CD4-positive, alpha-beta T cell treated with Interleukin-2 at 100 ng/mL for 4 hours (primary cell): ENCODE results near the gene ACP6.

Experiments
- DNase-seq: peaks from one replicate; pipeline ENCODE4 v3.0.0-alpha.2; 2020; ENCODE audit warnings: low spot score

The ACP6 gene

GRCh38 chr1:147651466-147651865 lies 18.9 kb downstream of the ACP6 start:
- DNase-seq: no peak

DNA sequence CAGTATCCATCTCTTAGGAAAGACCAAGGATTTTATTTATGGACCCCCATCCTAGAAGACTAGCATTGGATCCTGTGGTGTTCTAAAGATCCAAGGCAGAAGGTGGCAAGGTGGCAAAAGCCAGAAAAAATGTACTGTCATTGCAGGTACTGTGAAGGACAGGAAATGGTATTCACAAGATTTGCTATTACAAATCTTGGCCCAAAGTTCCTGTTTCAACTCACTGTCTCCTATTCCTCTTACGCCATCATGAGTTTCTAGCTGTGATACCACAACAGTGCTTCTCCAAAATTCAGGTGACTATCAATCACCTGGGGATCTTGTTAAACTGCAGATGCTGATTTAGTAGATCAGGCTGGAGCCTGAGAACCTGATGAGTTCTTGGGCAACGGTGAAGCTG lies 21.4 kb downstream of the ACP6 start:
- DNase-seq: no peak

GRCh38 chr1:147647796-147648633 lies 22.3 kb downstream of the ACP6 start:
- peak; percentile 31 for DNase-seq

- DNase-seq: no peak
Observed at GRCh38 chr1:147643974-147644373, 26.4 kb downstream of the ACP6 start.

GRCh38 chr1:147641695-147642592 lies 28.4 kb downstream of the ACP6 start:
- DNase-seq: peak; percentile 76

DNA sequence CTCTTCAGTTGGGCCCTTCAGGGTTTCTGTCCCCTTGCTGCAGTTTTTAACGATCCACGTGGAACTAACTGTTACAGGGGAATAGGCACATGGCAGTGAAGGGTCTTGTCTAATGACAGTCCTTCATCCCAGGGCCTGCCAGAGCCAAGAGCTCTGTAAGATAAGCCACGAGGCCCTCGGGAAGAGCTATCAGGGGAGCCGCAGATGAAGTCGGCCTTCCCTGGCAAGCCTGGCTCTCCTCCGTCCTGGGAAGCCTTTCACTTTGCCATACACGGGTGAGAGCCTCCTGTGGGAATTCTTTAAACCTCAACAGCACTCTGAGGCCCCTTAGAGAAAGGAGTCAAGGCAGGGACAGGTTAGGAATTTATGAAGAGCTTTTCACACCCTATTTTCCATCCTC lies 29.0 kb downstream of the ACP6 start:
- DNase-seq: no peak

DNA sequence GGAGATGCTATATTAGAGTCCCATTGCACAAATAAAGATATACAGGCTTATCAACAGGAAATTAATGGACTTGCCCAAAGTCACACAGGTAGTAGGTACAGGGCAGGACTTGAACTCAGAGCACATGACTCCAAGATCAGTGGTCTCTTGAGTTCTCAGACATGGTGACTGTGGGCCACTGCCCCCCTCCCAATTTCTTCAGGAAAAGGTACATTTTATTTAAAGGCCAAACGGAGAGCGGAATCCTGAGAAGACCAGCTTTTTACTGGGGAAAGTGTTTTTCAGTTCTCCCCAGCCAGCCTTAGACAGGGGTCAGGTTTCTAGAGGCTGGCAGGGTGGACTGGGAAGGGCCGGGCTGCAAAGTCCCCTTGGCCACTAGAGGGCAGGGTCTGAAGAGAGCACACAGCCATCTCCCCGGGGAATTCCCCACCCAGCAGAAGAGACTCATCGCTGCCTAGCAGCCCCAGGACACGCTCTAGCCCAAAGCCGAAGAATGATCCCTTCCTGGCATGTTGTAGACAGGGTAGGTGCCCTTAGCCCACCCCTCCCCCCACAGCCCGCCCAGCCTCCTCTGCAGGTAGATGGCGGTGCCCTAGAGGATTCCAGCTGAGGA lies 29.7 kb downstream of the ACP6 start:
- peak; percentile 82 for DNase-seq

- no peak for DNase-seq
Observed at GRCh38 chr1:147636314-147636713, 34.0 kb downstream of the ACP6 start.

- DNase-seq: no peak
Observed at GRCh38 chr1:147635342-147635741, 35.0 kb downstream of the ACP6 start.

GRCh38 chr1:147634645-147635044 lies 35.7 kb downstream of the ACP6 start:
- DNase-seq: no peak

DNA sequence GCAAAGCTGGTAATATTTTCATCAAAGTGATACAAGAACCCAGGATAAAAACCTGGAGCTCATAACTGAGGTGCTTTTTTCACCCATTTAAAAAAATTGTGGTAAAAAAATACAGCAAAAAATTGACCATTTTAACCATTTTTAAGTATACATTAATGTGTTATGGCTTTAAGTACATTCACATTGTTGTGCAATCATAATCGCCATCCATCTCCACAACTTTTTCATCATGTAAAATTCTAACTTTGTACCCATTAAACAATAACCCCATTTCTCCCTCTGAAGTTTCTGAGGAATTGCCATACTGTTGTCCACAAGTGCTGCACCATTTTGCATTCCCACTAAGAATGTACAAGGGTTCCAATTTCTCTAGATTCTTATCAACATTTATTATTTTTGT lies 36.6 kb downstream of the ACP6 start:
- DNase-seq: no peak

DNA sequence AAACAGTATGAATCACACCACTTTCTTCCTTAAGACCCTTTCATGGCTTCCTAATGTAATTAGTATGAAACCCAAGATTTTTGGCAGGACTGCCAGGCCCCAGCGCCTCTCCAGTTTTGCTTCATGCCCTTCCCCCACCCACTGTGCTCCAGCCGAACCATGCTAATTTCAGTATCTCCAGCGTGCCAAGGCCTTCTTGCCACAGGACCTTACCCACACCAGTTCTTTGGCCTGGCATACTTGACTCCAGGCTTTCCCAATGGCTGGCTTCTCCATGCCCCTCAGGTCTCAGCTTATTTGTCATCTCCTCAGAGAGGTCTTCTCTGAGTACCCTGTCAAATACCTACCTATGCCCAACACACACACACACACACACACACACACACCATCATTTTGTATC lies 38.5 kb downstream of the ACP6 start:
- DNase-seq: no peak

DNA sequence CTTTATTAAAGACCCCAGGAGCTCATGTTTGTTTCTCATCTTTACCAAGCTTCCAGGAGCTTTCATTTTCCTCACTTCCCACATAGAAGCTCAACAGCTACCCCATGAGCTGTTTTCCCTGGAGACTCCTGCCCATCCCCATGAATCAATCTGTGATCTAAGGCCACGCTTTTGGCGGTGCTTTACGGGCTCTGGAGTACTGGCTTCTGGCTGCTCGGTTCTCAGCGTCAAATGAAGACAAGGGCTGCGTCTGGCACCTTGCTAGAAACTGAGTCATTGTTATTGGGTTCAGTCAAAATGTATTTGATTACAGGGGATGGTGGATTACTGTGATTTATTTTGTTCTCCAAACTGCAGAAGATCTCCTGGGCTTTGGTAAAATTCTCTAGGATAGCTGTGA lies 39.9 kb downstream of the ACP6 start:
- DNase-seq: no peak

DNA sequence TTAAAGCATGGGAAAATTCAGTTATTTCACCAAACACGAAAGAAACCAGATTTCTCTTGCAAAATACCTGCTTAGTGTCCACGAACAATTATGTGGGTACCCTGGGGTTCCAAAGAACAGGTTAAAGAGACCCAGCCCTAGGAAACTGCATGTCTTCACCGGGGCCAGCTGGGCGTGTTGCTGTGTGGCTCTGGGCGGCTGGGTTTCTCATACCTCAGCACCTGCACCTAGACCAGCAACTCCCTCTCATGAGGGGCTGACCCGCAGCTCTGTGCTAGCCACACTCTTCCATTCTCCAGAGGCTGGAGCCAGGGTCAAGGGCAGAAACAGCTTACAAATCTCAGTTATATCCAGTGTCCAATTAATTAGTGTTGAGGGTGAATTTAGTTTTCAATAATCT lies 40.3 kb downstream of the ACP6 start:
- no peak for DNase-seq

- DNase-seq: no peak
Observed at GRCh38 chr1:147628441-147628840, 41.9 kb downstream of the ACP6 start.

- peak; percentile 64 for DNase-seq
Observed at GRCh38 chr1:147627435-147628110, 42.8 kb downstream of the ACP6 start.

GRCh38 chr1:147626739-147627138 lies 43.6 kb downstream of the ACP6 start:
- no peak for DNase-seq

- no peak for DNase-seq
Observed at GRCh38 chr1:147626291-147626690, 44.0 kb downstream of the ACP6 start.

- DNase-seq: no peak
Observed at GRCh38 chr1:147625362-147625995, 44.8 kb downstream of the ACP6 start.

- no peak for DNase-seq
Observed at GRCh38 chr1:147624529-147624928, 45.8 kb downstream of the ACP6 start.

DNA sequence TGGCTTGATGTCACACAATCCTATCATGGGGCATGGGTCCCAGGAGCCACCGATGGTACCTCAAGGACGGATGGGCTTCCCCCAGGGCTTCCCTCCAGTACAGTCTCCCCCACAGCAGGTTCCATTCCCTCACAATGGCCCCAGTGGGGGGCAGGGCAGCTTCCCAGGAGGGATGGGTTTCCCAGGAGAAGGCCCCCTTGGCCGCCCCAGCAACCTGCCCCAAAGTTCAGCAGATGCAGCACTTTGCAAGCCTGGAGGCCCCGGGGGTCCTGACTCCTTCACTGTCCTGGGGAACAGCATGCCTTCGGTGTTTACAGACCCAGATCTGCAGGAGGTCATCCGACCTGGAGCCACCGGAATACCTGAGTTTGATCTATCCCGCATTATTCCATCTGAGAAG lies 46.3 kb downstream of the ACP6 start:
- no peak for DNase-seq

DNA sequence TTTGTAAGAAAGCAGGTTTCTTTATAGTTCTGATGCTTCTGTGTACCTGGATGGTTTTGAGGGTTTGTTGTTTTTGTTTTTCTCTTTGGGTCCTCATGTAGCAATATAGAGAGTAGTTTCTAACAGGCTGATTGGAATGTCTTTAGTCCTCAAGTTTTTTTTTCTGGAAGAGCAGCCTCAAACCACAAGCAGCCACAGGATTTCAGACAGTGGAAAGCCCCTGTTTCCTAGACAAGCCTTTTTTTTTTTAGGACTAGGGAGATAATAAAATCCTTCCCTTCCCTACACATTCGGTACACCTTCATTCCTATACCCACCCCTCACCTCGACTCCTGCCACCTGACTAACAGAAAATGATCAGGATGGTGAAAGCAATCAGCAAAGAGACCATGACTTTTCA lies 47.6 kb downstream of the ACP6 start:
- DNase-seq: no peak
